ENCODE data around the gene ERVMER34-1.

Gene ERVMER34-1

DNA sequence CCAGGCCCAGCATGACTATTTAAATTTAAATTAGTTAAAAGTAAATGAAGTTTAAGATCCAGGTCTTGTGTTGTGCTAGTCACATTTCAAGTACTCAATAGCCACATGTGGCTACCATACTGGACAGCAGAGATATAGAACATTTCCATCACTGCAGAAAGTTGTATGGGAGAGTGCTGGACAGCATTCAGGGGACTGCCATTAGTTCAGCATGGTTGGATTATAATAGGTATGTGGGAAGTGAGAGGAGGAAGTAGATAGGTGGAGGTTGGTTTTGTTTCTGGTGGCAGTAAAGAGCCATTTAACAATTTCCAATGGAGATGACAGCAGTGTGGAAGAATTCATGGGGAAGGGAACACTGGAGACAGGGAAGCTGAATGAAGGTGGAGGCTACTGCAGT is 42.1 kb downstream of the ERVMER34-1 start:
- in situ Hi-C loops (cut with MboI; ENCODE audit: low pct_unique_long_range_greater_than_20kb, low sequenced_read_pairs, unreplicated experiment): no loop called here
- TF ChIP-seq, protein P1, sequence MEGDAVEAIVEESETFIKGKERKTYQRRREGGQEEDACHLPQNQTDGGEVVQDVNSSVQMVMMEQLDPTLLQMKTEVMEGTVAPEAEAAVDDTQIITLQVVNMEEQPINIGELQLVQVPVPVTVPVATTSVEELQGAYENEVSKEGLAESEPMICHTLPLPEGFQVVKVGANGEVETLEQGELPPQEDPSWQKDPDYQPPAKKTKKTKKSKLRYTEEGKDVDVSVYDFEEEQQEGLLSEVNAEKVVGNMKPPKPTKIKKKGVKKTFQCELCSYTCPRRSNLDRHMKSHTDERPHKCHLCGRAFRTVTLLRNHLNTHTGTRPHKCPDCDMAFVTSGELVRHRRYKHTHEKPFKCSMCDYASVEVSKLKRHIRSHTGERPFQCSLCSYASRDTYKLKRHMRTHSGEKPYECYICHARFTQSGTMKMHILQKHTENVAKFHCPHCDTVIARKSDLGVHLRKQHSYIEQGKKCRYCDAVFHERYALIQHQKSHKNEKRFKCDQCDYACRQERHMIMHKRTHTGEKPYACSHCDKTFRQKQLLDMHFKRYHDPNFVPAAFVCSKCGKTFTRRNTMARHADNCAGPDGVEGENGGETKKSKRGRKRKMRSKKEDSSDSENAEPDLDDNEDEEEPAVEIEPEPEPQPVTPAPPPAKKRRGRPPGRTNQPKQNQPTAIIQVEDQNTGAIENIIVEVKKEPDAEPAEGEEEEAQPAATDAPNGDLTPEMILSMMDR (IDR thresholded peaks at IDR 0.05; ENCODE audit: extremely low read depth, insufficient read depth, missing control alignments): no peak
- DNase-seq (ENCODE audit: low spot score): no peak

DNA sequence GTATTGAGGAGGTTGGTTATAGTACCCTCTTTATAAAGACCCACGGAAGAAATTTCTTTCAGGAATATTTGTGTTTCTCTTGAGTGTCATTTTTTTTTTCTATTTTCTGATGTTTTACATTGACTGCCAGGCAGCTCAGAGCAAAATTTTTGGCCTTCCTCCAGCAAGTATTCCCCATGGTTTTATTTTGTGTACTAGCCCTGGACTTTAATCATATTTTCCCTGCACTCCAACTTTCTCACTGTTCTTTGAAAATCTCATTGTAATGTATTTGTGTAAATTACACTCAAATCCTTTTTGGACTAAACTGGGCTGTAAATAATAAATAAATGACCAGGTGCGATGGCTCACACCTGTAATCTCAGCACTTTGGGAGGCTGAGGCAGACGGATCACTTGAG is 46.6 kb downstream of the ERVMER34-1 start:
- in situ Hi-C loops (cut with MboI; ENCODE audit: low pct_unique_long_range_greater_than_20kb, low sequenced_read_pairs, unreplicated experiment): no loop called here
- DNase-seq (ENCODE audit: low spot score): no peak
- TF ChIP-seq, protein P1 (IDR thresholded peaks at IDR 0.05; ENCODE audit: extremely low read depth, insufficient read depth, missing control alignments): no peak

DNA sequence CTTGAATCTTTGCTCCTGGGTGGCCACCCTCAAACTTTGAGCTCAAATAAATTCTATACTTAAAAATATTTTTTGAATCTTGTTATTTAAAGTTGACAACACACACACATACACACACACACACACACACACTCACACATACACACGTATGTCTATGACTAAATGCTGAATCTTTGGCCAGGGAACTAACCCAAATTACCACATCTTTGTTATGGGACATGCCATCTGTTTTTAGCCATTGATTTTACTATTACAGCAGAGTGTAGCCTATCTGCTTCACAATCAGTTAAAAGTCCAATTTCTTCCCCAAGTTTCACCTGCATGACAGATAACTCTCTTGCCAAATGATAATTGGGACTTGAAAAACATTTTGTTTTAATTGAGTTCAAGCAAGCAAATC is 47.1 kb downstream of the ERVMER34-1 start:
- TF ChIP-seq, protein P1 (IDR thresholded peaks at IDR 0.05; ENCODE audit: extremely low read depth, insufficient read depth, missing control alignments): no peak
- no peak for DNase-seq (ENCODE audit: low spot score)
- in situ Hi-C loops (cut with MboI; ENCODE audit: low pct_unique_long_range_greater_than_20kb, low sequenced_read_pairs, unreplicated experiment): no loop called here

DNA sequence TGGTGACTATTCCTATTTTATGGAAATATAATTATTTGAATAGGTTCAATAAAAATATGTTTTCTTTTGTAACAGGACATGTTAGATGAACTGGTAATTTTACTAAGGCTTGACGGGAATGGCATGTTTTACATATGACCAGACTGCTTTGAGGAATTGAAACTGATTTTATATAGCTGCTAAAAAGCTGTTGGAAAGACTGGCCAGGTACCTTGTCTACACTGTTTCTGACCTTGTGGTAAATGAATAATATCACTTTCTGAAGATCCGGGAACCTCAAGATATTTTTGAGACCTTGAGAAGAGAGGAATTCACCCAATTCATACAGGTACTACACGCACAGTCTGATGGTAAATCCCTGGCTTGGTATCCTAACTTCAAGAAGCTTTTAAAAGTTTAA is 50.0 kb downstream of the ERVMER34-1 start:
- in situ Hi-C loops (cut with MboI; ENCODE audit: low pct_unique_long_range_greater_than_20kb, low sequenced_read_pairs, unreplicated experiment): no loop called here
- TF ChIP-seq, protein P1 (IDR thresholded peaks at IDR 0.05; ENCODE audit: extremely low read depth, insufficient read depth, missing control alignments): no peak
- DNase-seq (ENCODE audit: low spot score): peak; percentile 27

DNA sequence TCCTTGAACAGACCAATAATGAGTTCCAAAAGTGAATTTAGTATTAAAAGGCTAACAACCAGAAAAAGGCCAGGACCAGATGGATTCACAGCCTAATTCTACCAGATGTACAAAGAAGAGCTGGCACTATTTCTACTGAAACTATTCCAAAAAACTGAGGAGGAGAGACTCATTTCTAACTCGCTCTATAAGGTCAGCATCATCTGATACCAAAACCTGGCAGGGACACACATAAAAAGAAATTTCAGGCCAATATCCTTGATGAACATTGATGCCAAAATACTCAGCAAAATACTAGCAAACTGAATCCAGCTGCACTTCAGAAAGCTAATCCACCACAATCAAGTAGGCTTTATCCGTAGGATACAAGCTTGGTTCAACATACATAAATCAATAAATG is 56.3 kb downstream of the ERVMER34-1 start:
- TF ChIP-seq, protein P1 (IDR thresholded peaks at IDR 0.05; ENCODE audit: extremely low read depth, insufficient read depth, missing control alignments): no peak
- in situ Hi-C loops (cut with MboI; ENCODE audit: low pct_unique_long_range_greater_than_20kb, low sequenced_read_pairs, unreplicated experiment): no loop called here
- DNase-seq (ENCODE audit: low spot score): no peak

DNA sequence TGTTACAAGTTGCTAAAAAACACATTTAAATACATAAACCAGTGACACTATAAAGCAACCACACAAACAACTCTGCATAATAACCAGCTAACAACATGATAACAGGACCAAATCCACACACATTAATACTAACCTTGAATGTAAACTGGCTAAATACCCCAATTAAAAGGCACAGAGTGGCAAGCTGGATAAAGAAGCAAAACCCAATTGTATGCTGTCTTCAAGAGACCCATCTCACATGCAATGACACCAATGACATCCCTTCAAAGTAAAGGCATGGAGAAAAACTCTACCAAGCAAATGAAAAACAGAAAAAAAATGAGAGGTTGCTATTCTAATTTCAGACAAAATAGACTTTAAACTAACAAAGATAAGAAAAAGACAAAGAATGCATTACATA is 57.7 kb downstream of the ERVMER34-1 start:
- TF ChIP-seq, protein P1 (IDR thresholded peaks at IDR 0.05; ENCODE audit: extremely low read depth, insufficient read depth, missing control alignments): no peak
- in situ Hi-C loops (cut with MboI; ENCODE audit: low pct_unique_long_range_greater_than_20kb, low sequenced_read_pairs, unreplicated experiment): no loop called here
- DNase-seq (ENCODE audit: low spot score): no peak
